ENCODE data around the gene PHLDA1. TPM values are rescaled to one million over a fixed set of nuclear protein-coding genes. Genes with fewer than 3 reads are reported as not detected.

Gene PHLDA1
- total and polyA plus RNA-seq, 2 of the 13 experiments (the other 11 are each of a cell fraction or from before 2014, with no cell fraction given): 33.8 to 41.0 TPM

DNA sequence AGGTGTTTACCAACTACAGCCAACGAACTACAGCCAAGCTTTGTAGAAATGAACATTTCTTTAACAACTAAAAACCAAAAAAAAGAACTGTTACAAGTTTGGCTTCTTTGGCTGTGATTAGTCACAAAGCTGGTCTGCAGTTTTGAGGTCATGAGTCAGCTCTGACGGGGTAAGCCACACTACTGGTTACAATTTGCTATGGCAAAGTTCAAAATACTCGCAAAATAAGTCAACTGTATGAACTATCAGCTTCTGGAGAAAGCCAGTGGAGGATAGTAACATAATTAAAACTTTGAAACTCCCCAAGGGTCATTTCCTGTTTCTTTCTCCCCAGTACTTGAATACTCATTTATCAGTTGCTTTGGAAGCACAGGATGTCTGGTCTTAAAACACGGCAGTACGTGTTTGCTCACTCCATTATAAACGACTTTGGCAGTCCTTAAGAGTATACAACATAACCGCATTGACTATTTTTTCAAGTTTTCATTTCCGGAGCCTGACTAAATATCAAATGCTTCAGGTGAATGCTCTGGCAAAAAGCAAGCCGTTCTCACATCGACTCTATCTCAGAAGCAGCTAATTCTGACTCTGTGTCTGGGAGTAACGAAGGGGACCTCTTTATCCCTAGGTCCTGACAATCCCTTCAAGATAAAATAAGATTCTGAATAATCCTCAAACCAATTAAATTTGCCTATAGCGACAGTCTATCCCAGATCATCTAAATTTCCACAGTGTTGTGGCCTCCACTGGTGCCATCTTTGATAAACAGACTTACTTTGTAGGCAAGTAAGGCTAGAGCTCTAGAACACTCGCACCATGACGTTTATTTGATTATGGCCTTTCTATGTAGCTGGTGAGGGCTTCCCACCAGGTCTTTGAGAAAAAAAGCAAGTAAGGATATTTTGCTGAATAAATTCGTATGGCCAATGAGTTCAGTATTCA lies 10.6 kb downstream of the PHLDA1 start:
- no peak overlapping the region for H3K9ac ChIP-seq (ENCODE audit: insufficient read depth, low read depth, low read length)
- intact Hi-C loops (cut with micrococcal nuclease; ENCODE audit: unreplicated experiment) (no loop called here), in situ Hi-C loops (cut with HindIII; ENCODE audit: extremely low pct_ligation_motif_present, low pct_unique_long_range_greater_than_20kb) (no loop called here)
- no peaks in the 10 kb centered on the region for H3K36me3 ChIP-seq (replicated peaks in 1 of 2; ENCODE audit: control insufficient read depth in 1 of 2, insufficient read depth in 2 of 2, low read length in 2 of 2)
- no peaks in the 10 kb centered on the region for H3K9me3 ChIP-seq (ENCODE audit: low read length)
- FAIRE-seq: no peak
- DNase-seq (ENCODE audit: low spot score): no peak
- TF ChIP-seq ZNF678 (CRISPR knock-in tag; IDR thresholded peaks at IDR 0.05) (no peak), CREB1 (IDR thresholded peaks at IDR 0.05) (no peak), CREB1 (CRISPR knock-in tag; IDR thresholded peaks at IDR 0.05) (no peak), ZFP82 (CRISPR knock-in tag; IDR thresholded peaks at IDR 0.05; ENCODE audit: borderline replicate concordance) (no peak), ZBTB21 (CRISPR knock-in tag; IDR thresholded peaks at IDR 0.05) (peak; percentile 80), FOSL2 (CRISPR knock-in tag; IDR thresholded peaks at IDR 0.05) (peak; percentile 51; the same call in 1 of the 2 replicates), TRIM24 (CRISPR knock-in tag; IDR thresholded peaks at IDR 0.05) (no peak), RARA (CRISPR knock-in tag; IDR thresholded peaks at IDR 0.05) (no peak), ZNF609 (CRISPR knock-in tag; IDR thresholded peaks at IDR 0.05; ENCODE audit: borderline replicate concordance) (no peak)
- TF ChIP-seq, protein P1, sequence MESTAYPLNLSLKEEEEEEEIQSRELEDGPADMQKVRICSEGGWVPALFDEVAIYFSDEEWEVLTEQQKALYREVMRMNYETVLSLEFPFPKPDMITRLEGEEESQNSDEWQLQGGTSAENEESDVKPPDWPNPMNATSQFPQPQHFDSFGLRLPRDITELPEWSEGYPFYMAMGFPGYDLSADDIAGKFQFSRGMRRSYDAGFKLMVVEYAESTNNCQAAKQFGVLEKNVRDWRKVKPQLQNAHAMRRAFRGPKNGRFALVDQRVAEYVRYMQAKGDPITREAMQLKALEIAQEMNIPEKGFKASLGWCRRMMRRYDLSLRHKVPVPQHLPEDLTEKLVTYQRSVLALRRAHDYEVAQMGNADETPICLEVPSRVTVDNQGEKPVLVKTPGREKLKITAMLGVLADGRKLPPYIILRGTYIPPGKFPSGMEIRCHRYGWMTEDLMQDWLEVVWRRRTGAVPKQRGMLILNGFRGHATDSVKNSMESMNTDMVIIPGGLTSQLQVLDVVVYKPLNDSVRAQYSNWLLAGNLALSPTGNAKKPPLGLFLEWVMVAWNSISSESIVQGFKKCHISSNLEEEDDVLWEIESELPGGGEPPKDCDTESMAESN (CRISPR knock-in tag; conservative IDR thresholded peaks at IDR 0.05): no peak
- H2AFZ ChIP-seq (ENCODE audit: low read length): peak overlapping the region; percentile 64
- no peaks in the 10 kb centered on the region for H4K20me1 ChIP-seq (ENCODE audit: insufficient read depth, low read length)
- ChIA-PET POLR2A (interaction anchor here (1.5 to 2.9 kb wide), 4 partner anchors 11 to 398 kb away, joined by 3 to 26 read pairs (median 5); partner anchors contain the start of gene PHLDA1), CTCF (ENCODE audit: low intra/inter-chr PET ratio, low total read pairs) (no interaction called here)
- H3K4me3 ChIP-seq (replicated peaks in 1 of 3; ENCODE audit: insufficient read depth in 1 of 3, low read depth in 2 of 3, low read length in 3 of 3): no peak overlapping the region
- H3K27ac ChIP-seq (ENCODE audit: extremely low read length, insufficient read depth, low read length): peak overlapping the region; percentile 3
- no peak overlapping the region for H3K4me2 ChIP-seq (ENCODE audit: low read depth, low read length)
- H3K79me2 ChIP-seq (ENCODE audit: insufficient read depth, low read length): no peaks in the 10 kb centered on the region
- no TSS peak for BruUV-seq (replicated peaks)
- no peak for ATAC-seq
- WGBS (ENCODE audit: low lambda C conversion rate): 83% methylated on average over 15 of the region's 15 CpGs
- H3K4me1 ChIP-seq (ENCODE audit: insufficient read depth, low read length): peaks cover 48% of the 10 kb centered on the region
- H3K27me3 ChIP-seq (ENCODE audit: control insufficient read depth in 1 of 2, insufficient read depth in 2 of 2, low read length in 2 of 2): no peaks in the 10 kb centered on the region
